Breast epithelium (tissue), 3 donors: Measurements from ENCODE around the gene PTPN7.

Experiments
- POLR2A ChIP-seq: fragments of 450-650 bp; IDR thresholded peaks from one replicate; pipeline ENCODE4 v1.6.1; 2016; ENCODE audit warnings: antibody characterized with exemption, mild to moderate bottlenecking, moderate library complexity
- POLR2AphosphoS5 ChIP-seq, 3 donors: sonication (generic); formaldehyde crosslinking; IDR thresholded peaks; one replicate each; pipeline ENCODE4 v1.6.1; 2017; ENCODE audit warnings: antibody characterized with exemption in 3 of 3
- TF ChIP-seq, protein P1 (sequence below), 3 donors: fragments of 450-650 bp; IDR thresholded peaks; one replicate each; pipeline ENCODE4 v1.5.1; 2016 to 2017; ENCODE audit warnings: antibody characterized with exemption in 3 of 3, mild to moderate bottlenecking in 3 of 3, moderate library complexity in 3 of 3

DNA sequence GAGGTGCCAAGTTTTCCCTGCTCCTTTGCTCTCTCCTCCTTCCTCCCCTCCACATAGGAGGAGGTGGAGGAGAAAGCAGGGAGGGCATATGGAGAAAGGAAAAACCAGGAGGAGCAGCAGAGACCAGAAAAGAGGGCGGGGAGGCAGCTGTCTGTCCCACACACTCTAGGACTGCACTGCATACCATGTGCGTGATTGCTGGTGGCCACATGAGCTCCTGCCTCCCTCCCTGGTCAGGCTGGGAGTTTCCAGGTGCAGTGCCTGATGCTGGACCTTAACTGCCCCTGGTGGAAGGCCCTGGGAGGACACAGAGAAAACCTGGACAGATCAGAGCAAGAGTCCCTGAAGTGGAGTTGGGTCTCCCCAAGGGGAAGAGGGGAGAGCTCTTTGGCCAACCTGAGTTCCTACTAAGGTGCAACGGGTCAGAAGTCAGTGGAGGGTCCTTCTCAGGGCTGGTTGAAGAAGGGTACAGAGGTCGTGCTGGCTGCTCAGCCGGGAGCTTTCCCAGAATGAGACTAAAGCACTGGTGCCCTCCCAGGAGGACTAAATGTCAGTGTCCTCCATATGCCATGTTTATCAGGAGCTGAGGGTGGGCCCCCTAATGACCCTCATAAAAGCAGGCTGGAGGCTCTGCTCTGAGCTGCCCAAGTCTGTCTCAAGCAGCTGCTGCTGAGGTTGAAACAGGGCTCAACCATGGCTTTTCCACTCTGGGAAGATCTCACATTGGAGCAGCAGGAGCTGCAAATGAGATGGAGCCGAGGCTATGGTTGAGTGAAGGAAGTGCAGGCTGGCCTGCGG, 29.7 kb upstream of the PTPN7 start:
- TF ChIP-seq, protein P1, sequence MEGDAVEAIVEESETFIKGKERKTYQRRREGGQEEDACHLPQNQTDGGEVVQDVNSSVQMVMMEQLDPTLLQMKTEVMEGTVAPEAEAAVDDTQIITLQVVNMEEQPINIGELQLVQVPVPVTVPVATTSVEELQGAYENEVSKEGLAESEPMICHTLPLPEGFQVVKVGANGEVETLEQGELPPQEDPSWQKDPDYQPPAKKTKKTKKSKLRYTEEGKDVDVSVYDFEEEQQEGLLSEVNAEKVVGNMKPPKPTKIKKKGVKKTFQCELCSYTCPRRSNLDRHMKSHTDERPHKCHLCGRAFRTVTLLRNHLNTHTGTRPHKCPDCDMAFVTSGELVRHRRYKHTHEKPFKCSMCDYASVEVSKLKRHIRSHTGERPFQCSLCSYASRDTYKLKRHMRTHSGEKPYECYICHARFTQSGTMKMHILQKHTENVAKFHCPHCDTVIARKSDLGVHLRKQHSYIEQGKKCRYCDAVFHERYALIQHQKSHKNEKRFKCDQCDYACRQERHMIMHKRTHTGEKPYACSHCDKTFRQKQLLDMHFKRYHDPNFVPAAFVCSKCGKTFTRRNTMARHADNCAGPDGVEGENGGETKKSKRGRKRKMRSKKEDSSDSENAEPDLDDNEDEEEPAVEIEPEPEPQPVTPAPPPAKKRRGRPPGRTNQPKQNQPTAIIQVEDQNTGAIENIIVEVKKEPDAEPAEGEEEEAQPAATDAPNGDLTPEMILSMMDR (IDR thresholded peaks at IDR 0.05) = no peak
- no peak for TF ChIP-seq POLR2AphosphoS5 (IDR thresholded peaks at IDR 0.05)
- no peak for TF ChIP-seq POLR2A
